K562 (cell line): ENCODE results near the gene SP2. TPM values are rescaled to one million over a fixed set of nuclear protein-coding genes. Genes with fewer than 3 reads are reported as not detected.
A peak's percentile ranks its signal among the peaks of the same experiment; 100 is the strongest.

Source experiments
- BRF2 ChIP-seq: IDR thresholded peaks from 3 replicates; pipeline ENCODE4 v1.6.1; 2011; ENCODE audit warnings: borderline replicate concordance, mild to moderate bottlenecking; ENCODE audit not compliant: insufficient read length, insufficient read depth
- CHD2 ChIP-seq: IDR thresholded peaks from 2 replicates; pipeline ENCODE4 v1.6.1; 2011; ENCODE audit warnings: low read depth, low read length
- CREB3L1 ChIP-seq: fragments of 450-650 bp; IDR thresholded peaks from 2 replicates; pipeline ENCODE4 v1.6.1; 2014; ENCODE audit warnings: low read depth, mild to moderate bottlenecking, moderate library complexity, borderline replicate concordance
- CSDE1 ChIP-seq, 2 experiments: fragments of 450-650 bp; IDR thresholded peaks; 2 replicates each; pipeline ENCODE4 v1.6.1; 2016; ENCODE audit warnings: mild to moderate bottlenecking in 1 of 2
- FOXJ3 ChIP-seq: sonication (generic); formaldehyde crosslinking; IDR thresholded peaks from 2 replicates; pipeline ENCODE4 v1.4.0; 2020; ENCODE audit warnings: mild to moderate bottlenecking, missing genetic modification reagents
- KDM4B ChIP-seq, 2 experiments: fragments of 450-650 bp in 1 of 2; sonication (generic) in 1 of 2; IDR thresholded peaks; 2 replicates each; pipeline ENCODE4 v1.6.1; 2016 to 2017; ENCODE audit warnings: borderline replicate concordance in 2 of 2, antibody characterized with exemption in 1 of 2, low read depth in 1 of 2, mild to moderate bottlenecking in 1 of 2
- MCM3 ChIP-seq: fragments of 450-650 bp; IDR thresholded peaks from 2 replicates; pipeline ENCODE4 v1.6.1; 2016
- NFE2 ChIP-seq: IDR thresholded peaks from 2 replicates; pipeline ENCODE4 v1.6.1; 2014; ENCODE audit warnings: antibody characterized with exemption, low read depth
- RBBP5 ChIP-seq: fragments of 200-600 bp; sonication (generic); IDR thresholded peaks from 2 replicates; pipeline ENCODE4 v1.6.1; 2012; ENCODE audit warnings: borderline replicate concordance, mild to moderate bottlenecking, low read length, control low read depth, inconsistent platforms; ENCODE audit not compliant: insufficient read depth, poor library complexity, severe bottlenecking
- SMAD3 ChIP-seq: fragments of 450-650 bp; formaldehyde crosslinking; conservative IDR thresholded peaks from 2 replicates; pipeline ENCODE4 v1.4.0; 2020; ENCODE audit warnings: mild to moderate bottlenecking
- STAT5A ChIP-seq: IDR thresholded peaks from 2 replicates; pipeline ENCODE4 v1.6.1; 2012; ENCODE audit warnings: low read length, inconsistent platforms, borderline replicate concordance
- TEAD1 ChIP-seq, 2 experiments: fragments of 450-650 bp in 1 of 2; sonication (generic) in 1 of 2; formaldehyde crosslinking; IDR thresholded peaks; 2 replicates each; pipeline versions ENCODE4 v1.4.0 to v1.8.0; 2020 to 2022; ENCODE audit warnings: mild to moderate bottlenecking in 2 of 2, missing genetic modification reagents in 1 of 2
- TOE1 ChIP-seq, 2 experiments: fragments of 450-650 bp in 1 of 2; sonication (generic) in 1 of 2; formaldehyde crosslinking in 1 of 2; IDR thresholded peaks; 2 replicates each; pipeline versions ENCODE4 v1.7.1 to v1.8.0; 2016 to 2022; ENCODE audit warnings: borderline replicate concordance in 2 of 2, mild to moderate bottlenecking in 2 of 2, antibody characterized with exemption in 1 of 2, inconsistent platforms in 1 of 2, low read depth in 1 of 2, missing genetic modification reagents in 1 of 2, moderate library complexity in 1 of 2
- ZBTB2 ChIP-seq: fragments of 450-650 bp; IDR thresholded peaks from 2 replicates; pipeline ENCODE4 v1.6.1; 2016; ENCODE audit warnings: antibody characterized with exemption
- ZNF174 ChIP-seq: fragments of 250-450 bp; sonication (Bioruptor Pico); IDR thresholded peaks from 2 replicates; pipeline ENCODE4 v1.4.0; 2020; ENCODE audit warnings: mild to moderate bottlenecking
- ZNF592 ChIP-seq: fragments of 450-650 bp; IDR thresholded peaks from 2 replicates; pipeline ENCODE4 v1.6.1; 2017; ENCODE audit warnings: antibody characterized with exemption, mild to moderate bottlenecking
- ZNF778 ChIP-seq: fragments of 450-650 bp; formaldehyde crosslinking; IDR thresholded peaks from 2 replicates; pipeline ENCODE4 v1.4.0; 2020; ENCODE audit warnings: mild to moderate bottlenecking, moderate library complexity
- polyA plus RNA-seq, 8 experiments: library from polyadenylated mRNA; depleted of rRNA in 4 of 8; stranded (reverse) in 5 of 8; unstranded in 3 of 8; fragments of >200 nt; fragmentation: Nextera tagmentation in 2 of 8; fragmentation: Illumina TruSeq in 1 of 8; extraction: Ambion mirVana in 2 of 8; extraction: Trizol in 1 of 8; gene quantifications; 2 replicates each; pipeline versions ENCODE4 v1.2.1 to v1.2.3, GENCODE V29; 2011 to 2014; ENCODE audit warnings: inconsistent platforms in 1 of 8, missing spikeins in 1 of 8
- total RNA-seq, 7 experiments: library from RNA; depleted of rRNA in 6 of 7; stranded (reverse); fragments of >200 nt in 6 of 7; fragmentation: Illumina TruSeq in 2 of 7; extraction: Trizol in 2 of 7; gene quantifications; 2 replicates each; pipeline versions ENCODE4 v1.2.1 to v1.2.3, GENCODE V29; 2011 to 2021; ENCODE audit warnings: low replicate concordance in 1 of 7
- TF ChIP-seq, protein P1 (sequence below): fragments of 250-450 bp; sonication (Bioruptor Pico); IDR thresholded peaks from 2 replicates; pipeline ENCODE4 v1.8.0; 2022; ENCODE audit warnings: moderate library complexity, mild to moderate bottlenecking, inconsistent platforms

SP2 gene
- total and polyA plus RNA-seq, 9 of the 15 experiments (the other 6 are each of a cell fraction or from before 2014, with no cell fraction given), result 0.77 to 22.3 (median 2.3) TPM

- TF ChIP-seq NFE2, result 0 out of 2 replicates have a peak, but pooled peaks have one; percentile 34
- no peak for TF ChIP-seq CHD2
- no peak for TF ChIP-seq ZNF174 (CRISPR knock-in tag)
- no peak for TF ChIP-seq ZNF778
- peak; percentile 90 for TF ChIP-seq SMAD3 (CRISPR knock-in tag)
- TF ChIP-seq MCM3, result no peak
- TF ChIP-seq TEAD1 (CRISPR knock-in tag; IDR thresholded peaks at IDR 0.05), result peak; percentile 79 to 91
- TF ChIP-seq KDM4B (IDR thresholded peaks at IDR 0.05; ENCODE audit: borderline replicate concordance in 2 of 2, low read depth in 1 of 2), result no peak
- TF ChIP-seq CREB3L1, result 0 out of 2 replicates have a peak, but pooled peaks have one; percentile 50
- TF ChIP-seq ZNF592, result peak; percentile 75
- TF ChIP-seq RBBP5, result no peak
- peak in 1 of 2 experiments; percentile 83; a peak in 2 of 4 replicates for TF ChIP-seq CSDE1 (IDR thresholded peaks at IDR 0.05)
- peak; percentile 77; the same call in 1 of the 2 replicates for TF ChIP-seq ZBTB2
- TF ChIP-seq TOE1 (IDR thresholded peaks at IDR 0.05; ENCODE audit: borderline replicate concordance), result peak; percentile 84
- TF ChIP-seq TOE1 (CRISPR knock-in tag; IDR thresholded peaks at IDR 0.05; ENCODE audit: borderline replicate concordance, low read depth), result no peak
- TF ChIP-seq FOXJ3, result no peak
- TF ChIP-seq STAT5A, result peak; percentile 95
- TF ChIP-seq, protein P1, sequence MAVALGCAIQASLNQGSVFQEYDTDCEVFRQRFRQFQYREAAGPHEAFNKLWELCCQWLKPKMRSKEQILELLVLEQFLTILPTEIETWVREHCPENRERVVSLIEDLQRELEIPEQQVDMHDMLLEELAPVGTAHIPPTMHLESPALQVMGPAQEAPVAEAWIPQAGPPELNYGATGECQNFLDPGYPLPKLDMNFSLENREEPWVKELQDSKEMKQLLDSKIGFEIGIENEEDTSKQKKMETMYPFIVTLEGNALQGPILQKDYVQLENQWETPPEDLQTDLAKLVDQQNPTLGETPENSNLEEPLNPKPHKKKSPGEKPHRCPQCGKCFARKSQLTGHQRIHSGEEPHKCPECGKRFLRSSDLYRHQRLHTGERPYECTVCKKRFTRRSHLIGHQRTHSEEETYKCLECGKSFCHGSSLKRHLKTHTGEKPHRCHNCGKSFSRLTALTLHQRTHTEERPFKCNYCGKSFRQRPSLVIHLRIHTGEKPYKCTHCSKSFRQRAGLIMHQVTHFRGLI (CRISPR knock-in tag), result no peak; the same call in 1 of the 2 replicates
- no peak for TF ChIP-seq BRF2
These were observed 29.1 kb upstream of the SP2 start (continued) for GRCh38 chr17:47866941-47867340.
